Activated CD4-positive, alpha-beta T cell treated with anti-CD3 and anti-CD28 coated beads, Interleukin-2, amount 10 ng/mL, durations not matched to agents 24 days and 14 days (primary cell): ENCODE data around the gene MLF1. TPM values are rescaled to one million over a fixed set of nuclear protein-coding genes. Genes with fewer than 3 reads are reported as not detected.
"Not testable (repeated sequence)": the region's sequence is repeated elsewhere in the genome, so short reads cannot be mapped to it uniquely, and the experiment has no call there.

Source experiments
- DNase-seq: peaks from one replicate; pipeline ENCODE4 v3.0.0; 2022
- H3K27ac Mint-ChIP-seq: one replicate; pipeline ENCODE4 v1.8.0; 2022; ENCODE audit warnings: mild to moderate bottlenecking, mixed read lengths
- H3K27me3 Mint-ChIP-seq: one replicate; pipeline ENCODE4 v1.8.0; 2022; ENCODE audit warnings: mixed read lengths
- H3K36me3 Mint-ChIP-seq: one replicate; pipeline ENCODE4 v1.8.0; 2022; ENCODE audit warnings: low read depth, mild to moderate bottlenecking, mixed read lengths
- H3K4me1 Mint-ChIP-seq: one replicate; pipeline ENCODE4 v1.8.0; 2021; ENCODE audit warnings: mixed read lengths
- H3K4me3 Mint-ChIP-seq: one replicate; pipeline ENCODE4 v1.8.0; 2022; ENCODE audit warnings: mild to moderate bottlenecking, moderate library complexity, mixed read lengths
- H3K9me3 Mint-ChIP-seq: one replicate; pipeline ENCODE4 v1.8.0; 2021; ENCODE audit warnings: mixed read lengths
- intact Hi-C: fragments of 100-400 bp; cut with micrococcal nuclease; formaldehyde crosslinking; loops from one replicate; pipeline ENCODE4 v1.15.1; 2023
- total RNA-seq: library from RNA; stranded (reverse); gene quantifications from 2 replicates; pipeline ENCODE4 v1.2.3, GENCODE V29; 2022

The MLF1 gene
- 0.50 and 0.77 TPM in 2 replicates for total RNA-seq

GRCh38 chr3:158570999-158571702, at the start of gene MLF1:
Gene MLF1, plus strand, starts transcription at chr3:158571194. Its CDS starts 107 bp downstream, at chr3:158571301.
- Mint-ChIP-seq H3K27me3 (peaks cover 29% of the 10 kb centered on the region), H3K27ac (peak within 1 kb of the TSS; percentile 87), H3K9me3 (peaks cover 5% of the 10 kb centered on the region), H3K4me3 (peak within 1 kb of the TSS; percentile 94), H3K36me3 (no peaks in the 10 kb centered on the region), H3K4me1 (peaks cover 8% of the 10 kb centered on the region)
- intact Hi-C loops = loop anchor here (5.0 kb wide), 1 partner anchor 71 kb away; the partner anchor contains the start of gene GFM1
- DNase-seq = peak; percentile 95

GRCh38 chr3:158522221-158523136, 48.5 kb upstream of the MLF1 start:
- no peak for DNase-seq
- no peaks in the 10 kb centered on the region for H3K36me3 Mint-ChIP-seq
- H3K9me3 Mint-ChIP-seq = no peaks in the 10 kb centered on the region
- no peaks in the 10 kb centered on the region for H3K27me3 Mint-ChIP-seq
- no peak overlapping the region for H3K27ac Mint-ChIP-seq
- intact Hi-C loops = no loop called here
- no peak overlapping the region for H3K4me3 Mint-ChIP-seq
- H3K4me1 Mint-ChIP-seq = no peaks in the 10 kb centered on the region

GRCh38 chr3:158528076-158528674, 42.8 kb upstream of the MLF1 start:
- DNase-seq = no peak
- Mint-ChIP-seq H3K27me3 (no peaks in the 10 kb centered on the region), H3K4me3 (no peak overlapping the region), H3K36me3 (no peaks in the 10 kb centered on the region), H3K9me3 (no peaks in the 10 kb centered on the region), H3K27ac (no peak overlapping the region), H3K4me1 (no peaks in the 10 kb centered on the region)
- intact Hi-C loops = no loop called here

GRCh38 chr3:158531334-158531733, 39.7 kb upstream of the MLF1 start:
- Mint-ChIP-seq H3K27me3 (no peaks in the 10 kb centered on the region), H3K27ac (no peak overlapping the region), H3K9me3 (no peaks in the 10 kb centered on the region), H3K4me3 (no peak overlapping the region), H3K4me1 (no peaks in the 10 kb centered on the region), H3K36me3 (no peaks in the 10 kb centered on the region)
- intact Hi-C loops = loop anchor here (10.0 kb wide), 2 partner anchors 437 to 667 kb away; no protein-coding TSS in a partner anchor
- no peak for DNase-seq

GRCh38 chr3:158532099-158532734, 38.8 kb upstream of the MLF1 start:
- H3K9me3 Mint-ChIP-seq = no peaks in the 10 kb centered on the region
- DNase-seq = no peak

GRCh38 chr3:158535918-158536317, 35.1 kb upstream of the MLF1 start:
- Mint-ChIP-seq H3K4me1 (no peaks in the 10 kb centered on the region), H3K27me3 (no peaks in the 10 kb centered on the region)
- intact Hi-C loops = loop anchor here (5.0 to 10.0 kb wide), 4 partner anchors 106 to 919 kb away; partner anchors contain the start of gene GFM1

More at GRCh38 chr3:158532099-158532734, 38.8 kb upstream of the MLF1 start:
- Mint-ChIP-seq H3K4me3 (no peak overlapping the region), H3K27me3 (no peaks in the 10 kb centered on the region), H3K36me3 (no peaks in the 10 kb centered on the region), H3K4me1 (no peaks in the 10 kb centered on the region), H3K27ac (no peak overlapping the region)
- intact Hi-C loops = loop anchor here (10.0 kb wide), 2 partner anchors 437 to 667 kb away; no protein-coding TSS in a partner anchor

GRCh38 chr3:158539414-158540014, 31.5 kb upstream of the MLF1 start:
- Mint-ChIP-seq H3K27me3 (no peaks in the 10 kb centered on the region), H3K27ac (no peak overlapping the region), H3K9me3 (no peaks in the 10 kb centered on the region), H3K36me3 (no peaks in the 10 kb centered on the region), H3K4me3 (no peak overlapping the region), H3K4me1 (no peaks in the 10 kb centered on the region)
- peak; percentile 79 for DNase-seq
- intact Hi-C loops = loop anchor here (1.0 to 10.0 kb wide), 5 partner anchors 103 to 922 kb away; partner anchors contain the start of gene GFM1

More at GRCh38 chr3:158535918-158536317, 35.1 kb upstream of the MLF1 start:
- H3K4me3 Mint-ChIP-seq = no peak overlapping the region
- no peak overlapping the region for H3K27ac Mint-ChIP-seq
- no peaks in the 10 kb centered on the region for H3K9me3 Mint-ChIP-seq
- H3K36me3 Mint-ChIP-seq = no peaks in the 10 kb centered on the region
- DNase-seq = no peak

GRCh38 chr3:158540066-158540465, 30.9 kb upstream of the MLF1 start:
- no peaks in the 10 kb centered on the region for H3K27me3 Mint-ChIP-seq
- no peak overlapping the region for H3K27ac Mint-ChIP-seq
- no peaks in the 10 kb centered on the region for H3K4me1 Mint-ChIP-seq
- no peaks in the 10 kb centered on the region for H3K36me3 Mint-ChIP-seq
- intact Hi-C loops = no loop called here
- DNase-seq = no peak
- H3K4me3 Mint-ChIP-seq = no peak overlapping the region
- no peaks in the 10 kb centered on the region for H3K9me3 Mint-ChIP-seq

GRCh38 chr3:158548691-158549090, 22.3 kb upstream of the MLF1 start:
- intact Hi-C loops = no loop called here
- Mint-ChIP-seq H3K36me3 (no peaks in the 10 kb centered on the region), H3K9me3 (no peaks in the 10 kb centered on the region), H3K4me1 (no peaks in the 10 kb centered on the region), H3K27me3 (no peaks in the 10 kb centered on the region), H3K27ac (no peak overlapping the region), H3K4me3 (no peak overlapping the region)
- DNase-seq = no peak

GRCh38 chr3:158549938-158550337, 21.1 kb upstream of the MLF1 start:
- H3K4me3 Mint-ChIP-seq, intact Hi-C loops, H3K9me3 Mint-ChIP-seq, H3K4me1 Mint-ChIP-seq, DNase-seq, H3K27me3 Mint-ChIP-seq, H3K27ac Mint-ChIP-seq, H3K36me3 Mint-ChIP-seq: not testable (repeated sequence)

GRCh38 chr3:158552124-158552523, 18.9 kb upstream of the MLF1 start:
- intact Hi-C loops = no loop called here
- no peak overlapping the region for H3K27ac Mint-ChIP-seq

GRCh38 chr3:158559504-158559903, 11.5 kb upstream of the MLF1 start:
- Mint-ChIP-seq H3K9me3 (no peaks in the 10 kb centered on the region), H3K36me3 (no peaks in the 10 kb centered on the region), H3K27ac (no peak overlapping the region), H3K4me3 (no peak overlapping the region), H3K4me1 (no peaks in the 10 kb centered on the region), H3K27me3 (no peaks in the 10 kb centered on the region)
- intact Hi-C loops = no loop called here
- no peak for DNase-seq

More at GRCh38 chr3:158552124-158552523, 18.9 kb upstream of the MLF1 start:
- H3K4me3 Mint-ChIP-seq = no peak overlapping the region
- no peak for DNase-seq
- H3K36me3 Mint-ChIP-seq = no peaks in the 10 kb centered on the region
- no peaks in the 10 kb centered on the region for H3K27me3 Mint-ChIP-seq
- H3K9me3 Mint-ChIP-seq = no peaks in the 10 kb centered on the region
- H3K4me1 Mint-ChIP-seq = no peaks in the 10 kb centered on the region

GRCh38 chr3:158560979-158561378, 10.0 kb upstream of the MLF1 start:
- Mint-ChIP-seq H3K4me1 (no peaks in the 10 kb centered on the region), H3K27me3 (no peaks in the 10 kb centered on the region), H3K36me3 (no peaks in the 10 kb centered on the region), H3K4me3 (no peak overlapping the region), H3K9me3 (no peaks in the 10 kb centered on the region), H3K27ac (no peak overlapping the region)
- DNase-seq = no peak
- intact Hi-C loops = no loop called here
